HG03280 (cell line): Measurements from ENCODE around the gene HMGN2.

Experiments
- ATAC-seq: cut with Tn5 transposase; IDR thresholded peaks from one replicate; pipeline ENCODE4 v1.9.1; 2021; ENCODE audit warnings: mild to moderate bottlenecking, moderate library complexity; ENCODE audit not compliant: unreplicated experiment

Gene HMGN2

GRCh38 chr1:26472320-26472900 lies at the start of gene HMGN2:
HMGN2 (plus strand) TSS chr1:26472440; CDS start chr1:26472613, 173 bp downstream.
- ATAC-seq = peak; percentile 50

GRCh38 chr1:26429721-26430120 lies 42.5 kb upstream of the HMGN2 start:
- no peak for ATAC-seq

GRCh38 chr1:26431979-26432695 lies 40.1 kb upstream of the HMGN2 start, which contains the start of gene DHDDS:
DHDDS (plus strand) TSS chr1:26432321; CDS start chr1:26432946, 625 bp downstream.
- ATAC-seq = peak; percentile 96

- ATAC-seq = no peak
Observed at GRCh38 chr1:26432793-26433192, 39.4 kb upstream of the HMGN2 start.

- no peak for ATAC-seq
Observed at GRCh38 chr1:26434161-26434752, 38.0 kb upstream of the HMGN2 start.

GRCh38 chr1:26438041-26438440 lies 34.2 kb upstream of the HMGN2 start:
- no peak for ATAC-seq

GRCh38 chr1:26440259-26440658 lies 32.0 kb upstream of the HMGN2 start:
- ATAC-seq = no peak

- no peak for ATAC-seq
Observed at GRCh38 chr1:26449868-26450267, 22.4 kb upstream of the HMGN2 start.

- ATAC-seq = no peak
Observed at GRCh38 chr1:26450908-26451307, 21.3 kb upstream of the HMGN2 start.

GRCh38 chr1:26452459-26453183 lies 19.6 kb upstream of the HMGN2 start:
- no peak for ATAC-seq

GRCh38 chr1:26459148-26459547 lies 13.1 kb upstream of the HMGN2 start:
- no peak for ATAC-seq

- no peak for ATAC-seq
Observed at GRCh38 chr1:26459573-26460031, 12.6 kb upstream of the HMGN2 start.

GRCh38 chr1:26468911-26469310 lies 3.3 kb upstream of the HMGN2 start:
- no peak for ATAC-seq

GRCh38 chr1:26469558-26469957 lies 2.7 kb upstream of the HMGN2 start:
- ATAC-seq = no peak

GRCh38 chr1:26470878-26471497 lies 1.3 kb upstream of the HMGN2 start:
- no peak for ATAC-seq

GRCh38 chr1:26471498-26472319 lies 531 bp upstream of the HMGN2 start:
- peak; percentile 5 for ATAC-seq

GRCh38 chr1:26472901-26473845 lies 933 bp downstream of the HMGN2 start:
- peak; percentile 78 for ATAC-seq

- ATAC-seq = no peak
Observed at GRCh38 chr1:26474818-26475217, 2.6 kb downstream of the HMGN2 start.

- no peak for ATAC-seq
Observed at GRCh38 chr1:26475989-26476388, 3.7 kb downstream of the HMGN2 start.
